Neuronal stem cell (in vitro differentiated cells): Measurements from ENCODE around the gene AP1G1.

ENCODE experiments used
- DNase-seq: peaks from one replicate; pipeline ENCODE4 v3.0.0-alpha.2; 2013; ENCODE audit warnings: low spot score
- H2AFZ ChIP-seq: one replicate; pipeline ENCODE4 v1.6.1; 2013; ENCODE audit warnings: mild to moderate bottlenecking, low read length, inconsistent platforms
- H2AK5ac ChIP-seq: 2 replicates; pipeline ENCODE4 v1.6.1; 2013; ENCODE audit warnings: low read depth, mild to moderate bottlenecking, inconsistent platforms, low read length, moderate library complexity, mixed read lengths
- H2BK120ac ChIP-seq: 2 replicates; pipeline ENCODE4 v1.6.1; 2013; ENCODE audit warnings: low read depth, mild to moderate bottlenecking, inconsistent platforms, low read length, moderate library complexity, mixed read lengths
- H2BK12ac ChIP-seq: one replicate; pipeline ENCODE4 v1.6.1; 2013; ENCODE audit warnings: low read length, inconsistent platforms
- H2BK15ac ChIP-seq: 2 replicates; pipeline ENCODE4 v1.6.1; 2013; ENCODE audit warnings: mild to moderate bottlenecking, low read length, inconsistent platforms, mixed read lengths
- H2BK5ac ChIP-seq: one replicate; pipeline ENCODE4 v1.6.1; 2013; ENCODE audit warnings: inconsistent platforms, mild to moderate bottlenecking, low read length, moderate library complexity
- H3K14ac ChIP-seq: one replicate; pipeline ENCODE4 v1.6.1; 2013; ENCODE audit warnings: low read length, inconsistent platforms
- H3K18ac ChIP-seq: 2 replicates; pipeline ENCODE4 v1.6.1; 2013; ENCODE audit warnings: low read length, inconsistent platforms
- H3K23ac ChIP-seq: 2 replicates; pipeline ENCODE4 v1.6.1; 2013; ENCODE audit warnings: low read depth, mild to moderate bottlenecking, mixed read lengths, low read length, inconsistent platforms; ENCODE audit not compliant: poor library complexity
- H3K27ac ChIP-seq: replicated peaks from 3 replicates; pipeline ENCODE4 v1.5.1; 2013; ENCODE audit warnings: low read length, inconsistent platforms
- H3K27me3 ChIP-seq, 3 experiments: 2 replicates each; pipeline ENCODE4 v1.6.1; 2013; ENCODE audit warnings: low read length in 3 of 3, mild to moderate bottlenecking in 2 of 3, inconsistent platforms in 1 of 3, low read depth in 1 of 3, mixed read lengths in 1 of 3, moderate library complexity in 1 of 3; ENCODE audit not compliant: control insufficient read depth in 3 of 3, insufficient read depth in 3 of 3
- H3K36me3 ChIP-seq, 2 donors: replicated peaks in 1 of 2; 2 replicates each; pipeline ENCODE4 v1.6.1; 2013; ENCODE audit warnings: low read length in 2 of 2; ENCODE audit not compliant: control insufficient read depth in 2 of 2, insufficient read depth in 2 of 2
- H3K4ac ChIP-seq: 2 replicates; pipeline ENCODE4 v1.6.1; 2013; ENCODE audit warnings: inconsistent platforms, mild to moderate bottlenecking, low read length, moderate library complexity
- H3K4me1 ChIP-seq, 2 donors: 1 replicate in 1 of 2; 2 replicates in 1 of 2; pipeline ENCODE4 v1.6.1; 2013; ENCODE audit warnings: low read length in 2 of 2, low read depth in 1 of 2; ENCODE audit not compliant: control insufficient read depth in 2 of 2, insufficient read depth in 1 of 2
- H3K4me2 ChIP-seq: one replicate; pipeline ENCODE4 v1.6.1; 2013; ENCODE audit warnings: mild to moderate bottlenecking, low read length, inconsistent platforms; ENCODE audit not compliant: insufficient read depth, poor library complexity, severe bottlenecking
- H3K4me3 ChIP-seq, 2 donors: 2 replicates each; pipeline ENCODE4 v1.5.1; 2013; ENCODE audit warnings: low read length in 2 of 2, mild to moderate bottlenecking in 2 of 2, inconsistent platforms in 1 of 2, moderate library complexity in 1 of 2
- H3K79me1 ChIP-seq: one replicate; pipeline ENCODE4 v1.6.1; 2013; ENCODE audit warnings: low read depth, mild to moderate bottlenecking, inconsistent platforms, low read length, moderate library complexity
- H3K9ac ChIP-seq: one replicate; pipeline ENCODE4 v1.6.1; 2013; ENCODE audit warnings: mild to moderate bottlenecking, low read depth, low read length, inconsistent platforms; ENCODE audit not compliant: poor library complexity
- H3K9me3 ChIP-seq, 2 donors: replicated peaks in 1 of 2; 2 replicates each; pipeline versions ENCODE3 to v1.6.1; 2013; ENCODE audit warnings: low read length in 2 of 2, mild to moderate bottlenecking in 2 of 2, inconsistent platforms in 1 of 2, low read depth in 1 of 2, mixed read lengths in 1 of 2, moderate library complexity in 1 of 2; ENCODE audit not compliant: control insufficient read depth in 2 of 2, insufficient read depth in 1 of 2
- H4K8ac ChIP-seq: one replicate; pipeline ENCODE4 v1.6.1; 2013; ENCODE audit warnings: low read depth, mild to moderate bottlenecking, inconsistent platforms, low read length, moderate library complexity
- H4K91ac ChIP-seq: one replicate; pipeline ENCODE4 v1.6.1; 2013; ENCODE audit warnings: low read length, low read depth, mild to moderate bottlenecking, inconsistent platforms; ENCODE audit not compliant: poor library complexity
- WGBS, 2 donors: extraction: QIAGEN DNeasy Blood & Tissue Kit; methylation state at CpG; one replicate each; pipeline ENCODE4 v1.1.7; 2013; ENCODE audit warnings: missing lambda C conversion rate in 2 of 2, mixed read lengths in 1 of 2; ENCODE audit not compliant: insufficient read length in 2 of 2, insufficient replicate concordance in 1 of 2; ENCODE audit errors: extremely low coverage in 2 of 2; 5-methylcytosine and 5-hydroxymethylcytosine counted together

AP1G1 gene

GRCh38 chr16:71732587-71732986, 76.0 kb downstream of the AP1G1 start:
- Histone ChIP-seq H3K18ac (no peak overlapping the region), H3K23ac (no peak overlapping the region), H3K27ac (no peak overlapping the region), H2AK5ac (no peak overlapping the region), H3K4me2 (no peak overlapping the region), H4K8ac (no peak overlapping the region), H2BK12ac (no peak overlapping the region), H3K4me3 (no peak overlapping the region), H3K9me3 (no peaks in the 10 kb centered on the region), H3K27me3 (no peaks in the 10 kb centered on the region), H3K9ac (no peak overlapping the region), H3K79me1 (no peaks in the 10 kb centered on the region), H2BK15ac (no peak overlapping the region), H2BK120ac (no peak overlapping the region), H3K4me1 (peaks cover 4 to 20% of the 10 kb centered on the region in 2 donors), H3K4ac (no peak overlapping the region), H4K91ac (no peak overlapping the region), H2BK5ac (no peak overlapping the region), H2AFZ (no peak overlapping the region), H3K14ac (no peak overlapping the region), H3K36me3 (peaks cover 14 to 54% of the 10 kb centered on the region in 2 donors)
- no CpG with 5 or more reads among the region's 3 CpGs for WGBS, 2 donors
- DNase-seq = no peak

- Histone ChIP-seq H3K27ac (no peak overlapping the region), H2BK120ac (no peak overlapping the region), H2BK5ac (no peak overlapping the region), H3K4ac (no peak overlapping the region), H3K9ac (no peak overlapping the region), H3K18ac (no peak overlapping the region), H3K36me3 (peaks cover 8 to 28% of the 10 kb centered on the region in 2 donors), H3K79me1 (no peaks in the 10 kb centered on the region), H2BK15ac (no peak overlapping the region), H3K27me3 (peaks cover 0 to 10% (median 5%) of the 10 kb centered on the region in 3 experiments), H2AK5ac (no peak overlapping the region), H3K23ac (no peak overlapping the region), H3K14ac (no peak overlapping the region), H4K91ac (no peak overlapping the region), H3K9me3 (no peaks in the 10 kb centered on the region), H2AFZ (no peak overlapping the region), H4K8ac (no peak overlapping the region), H3K4me3 (no peak overlapping the region), H2BK12ac (no peak overlapping the region), H3K4me1 (peaks cover 2 to 10% of the 10 kb centered on the region in 2 donors), H3K4me2 (no peak overlapping the region)
- WGBS, 2 donors = no CpG with 5 or more reads among the region's 8 CpGs
- DNase-seq = no peak
Observed at GRCh38 chr16:71727551-71728324, 80.9 kb downstream of the AP1G1 start.

GRCh38 chr16:71726476-71727315, 81.9 kb downstream of the AP1G1 start:
- Histone ChIP-seq H2BK5ac (no peak overlapping the region), H3K14ac (no peak overlapping the region), H3K9ac (no peak overlapping the region), H4K91ac (no peak overlapping the region), H3K79me1 (no peaks in the 10 kb centered on the region), H3K23ac (no peak overlapping the region), H3K4me1 (peaks cover 2 to 10% of the 10 kb centered on the region in 2 donors), H3K36me3 (peaks cover 1 to 18% of the 10 kb centered on the region in 2 donors), H3K18ac (no peak overlapping the region), H2BK12ac (no peak overlapping the region), H3K4me2 (no peak overlapping the region), H2AFZ (no peak overlapping the region), H3K27ac (no peak overlapping the region), H4K8ac (no peak overlapping the region), H3K4ac (no peak overlapping the region), H2AK5ac (no peak overlapping the region), H3K4me3 (no peak overlapping the region), H3K27me3 (peaks cover 0 to 10% (median 5%) of the 10 kb centered on the region in 3 experiments), H2BK15ac (no peak overlapping the region), H3K9me3 (no peaks in the 10 kb centered on the region), H2BK120ac (no peak overlapping the region)
- DNase-seq = no peak
- WGBS, 2 donors = no CpG with 5 or more reads among the region's 4 CpGs

GRCh38 chr16:71724320-71724751, 84.3 kb downstream of the AP1G1 start, which contains the start of gene PHLPP2:
Gene PHLPP2 (minus strand): TSS chr16:71724701. CDS start chr16:71714795, 9,906 bp downstream.
- Histone ChIP-seq H3K27ac (peak within 1 kb of the TSS; percentile 85), H3K36me3 (peaks cover 0 to 7% of the 10 kb centered on the region in 2 donors), H4K8ac (no peak within 1 kb of the TSS), H2AFZ (peak within 1 kb of the TSS; percentile 94), H3K9ac (peak within 1 kb of the TSS; percentile 95), H3K18ac (peak within 1 kb of the TSS; percentile 98), H2BK5ac (peak within 1 kb of the TSS; percentile 66), H3K27me3 (peaks cover 0 to 10% (median 5%) of the 10 kb centered on the region in 3 experiments), H3K4me3 (peak within 1 kb of the TSS; percentile 65 to 97), H2BK120ac (no peak within 1 kb of the TSS), H3K4me2 (peak within 1 kb of the TSS; percentile 81), H4K91ac (no peak within 1 kb of the TSS), H3K4me1 (peaks cover 0 to 6% of the 10 kb centered on the region in 2 donors), H3K14ac (peak within 1 kb of the TSS; percentile 94), H3K4ac (no peak within 1 kb of the TSS), H3K9me3 (no peaks in the 10 kb centered on the region), H2AK5ac (no peak within 1 kb of the TSS), H2BK12ac (no peak within 1 kb of the TSS), H2BK15ac (peak within 1 kb of the TSS; percentile 49), H3K79me1 (no peaks in the 10 kb centered on the region), H3K23ac (peak within 1 kb of the TSS; percentile 89)
- WGBS, 2 donors = no CpG with 5 or more reads among the region's 10 CpGs
- DNase-seq = no peak
